ENCODE data around the gene LANCL3.

DNA sequence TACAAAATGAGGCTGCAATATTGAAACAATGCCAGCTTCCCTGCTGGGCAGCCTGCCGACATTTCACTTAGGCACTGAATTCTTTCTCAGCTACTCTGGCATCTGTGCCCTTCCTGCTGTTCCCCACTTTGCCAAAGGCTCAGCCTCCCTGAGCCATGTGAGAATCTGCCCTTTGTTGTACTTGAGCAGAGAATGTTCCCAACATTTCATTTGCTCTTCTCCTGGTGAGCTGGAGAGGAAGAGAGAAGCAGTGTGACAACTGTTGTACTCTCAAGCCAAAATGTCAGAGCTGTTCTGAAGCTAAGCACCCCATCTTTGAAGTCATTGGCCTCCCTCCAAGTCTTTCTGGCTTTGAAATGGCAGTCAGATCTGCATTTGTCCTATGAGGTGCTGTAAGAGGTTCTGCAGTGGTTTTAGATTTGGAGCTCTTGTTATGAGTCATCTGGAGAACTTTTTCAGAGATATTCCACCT lies 32.5 kb downstream of the LANCL3 start:
- TF ChIP-seq, protein P1, sequence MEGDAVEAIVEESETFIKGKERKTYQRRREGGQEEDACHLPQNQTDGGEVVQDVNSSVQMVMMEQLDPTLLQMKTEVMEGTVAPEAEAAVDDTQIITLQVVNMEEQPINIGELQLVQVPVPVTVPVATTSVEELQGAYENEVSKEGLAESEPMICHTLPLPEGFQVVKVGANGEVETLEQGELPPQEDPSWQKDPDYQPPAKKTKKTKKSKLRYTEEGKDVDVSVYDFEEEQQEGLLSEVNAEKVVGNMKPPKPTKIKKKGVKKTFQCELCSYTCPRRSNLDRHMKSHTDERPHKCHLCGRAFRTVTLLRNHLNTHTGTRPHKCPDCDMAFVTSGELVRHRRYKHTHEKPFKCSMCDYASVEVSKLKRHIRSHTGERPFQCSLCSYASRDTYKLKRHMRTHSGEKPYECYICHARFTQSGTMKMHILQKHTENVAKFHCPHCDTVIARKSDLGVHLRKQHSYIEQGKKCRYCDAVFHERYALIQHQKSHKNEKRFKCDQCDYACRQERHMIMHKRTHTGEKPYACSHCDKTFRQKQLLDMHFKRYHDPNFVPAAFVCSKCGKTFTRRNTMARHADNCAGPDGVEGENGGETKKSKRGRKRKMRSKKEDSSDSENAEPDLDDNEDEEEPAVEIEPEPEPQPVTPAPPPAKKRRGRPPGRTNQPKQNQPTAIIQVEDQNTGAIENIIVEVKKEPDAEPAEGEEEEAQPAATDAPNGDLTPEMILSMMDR (IDR thresholded peaks at IDR 0.05) = no peak
- no peak for TF ChIP-seq POLR2A (IDR thresholded peaks at IDR 0.05)
